Naive B cell (primary cell): ENCODE data around the gene ACSL1. TPM values are rescaled to one million over a fixed set of nuclear protein-coding genes. Genes with fewer than 3 reads are reported as not detected.
A peak's percentile ranks its signal among the peaks of the same experiment; 100 is the strongest.

ENCODE experiments used
- ATAC-seq, 2 donors: fragments of 150-1000 bp; cut with Tn5 transposase; 2 replicates each; pipeline ENCODE4 v1.10.0; 2021; ENCODE audit warnings: low read depth in 2 of 2, mild to moderate bottlenecking in 2 of 2, moderate library complexity in 2 of 2
- DNase-seq: peaks from one replicate; pipeline ENCODE4 v3.0.0; 2022
- H3K27ac Mint-ChIP-seq, 6 donors: one replicate each; pipeline ENCODE4 v1.8.0; 2020 to 2022; ENCODE audit warnings: mild to moderate bottlenecking in 6 of 6, mixed read lengths in 6 of 6, moderate library complexity in 5 of 6, inconsistent platforms in 2 of 6
- H3K27me3 Mint-ChIP-seq, 3 donors: one replicate each; pipeline ENCODE4 v1.8.0; 2021 to 2022; ENCODE audit warnings: mixed read lengths in 3 of 3, mild to moderate bottlenecking in 1 of 3
- H3K36me3 Mint-ChIP-seq, 2 donors: one replicate each; pipeline ENCODE4 v1.8.0; 2020 to 2022; ENCODE audit warnings: mixed read lengths in 2 of 2, inconsistent platforms in 1 of 2, mild to moderate bottlenecking in 1 of 2
- H3K4me1 Mint-ChIP-seq, 3 donors: one replicate each; pipeline ENCODE4 v1.8.0; 2020 to 2022; ENCODE audit warnings: mixed read lengths in 3 of 3, inconsistent platforms in 1 of 3, mild to moderate bottlenecking in 1 of 3, moderate library complexity in 1 of 3
- H3K4me3 Mint-ChIP-seq, 8 donors: one replicate each; pipeline ENCODE4 v1.8.0; 2020 to 2022; ENCODE audit warnings: mild to moderate bottlenecking in 8 of 8, mixed read lengths in 8 of 8, moderate library complexity in 8 of 8, inconsistent platforms in 2 of 8
- H3K9me3 Mint-ChIP-seq, 7 donors: one replicate each; pipeline ENCODE4 v1.8.0; 2020 to 2022; ENCODE audit warnings: mixed read lengths in 7 of 7, mild to moderate bottlenecking in 5 of 7, inconsistent platforms in 2 of 7, moderate library complexity in 1 of 7
- polyA plus RNA-seq, 6 donors: library from polyadenylated mRNA; unstranded; fragments of 300-500 nt; fragmentation: Illumina TruSeq; gene quantifications; one replicate each; pipeline ENCODE4 v1.2.3, GENCODE V29; 2021; ENCODE audit warnings: low read depth in 6 of 6

The ACSL1 gene
- polyA plus RNA-seq, 6 donors from 2014 or later = 5.0 to 10.1 (median 6.8) TPM

DNA sequence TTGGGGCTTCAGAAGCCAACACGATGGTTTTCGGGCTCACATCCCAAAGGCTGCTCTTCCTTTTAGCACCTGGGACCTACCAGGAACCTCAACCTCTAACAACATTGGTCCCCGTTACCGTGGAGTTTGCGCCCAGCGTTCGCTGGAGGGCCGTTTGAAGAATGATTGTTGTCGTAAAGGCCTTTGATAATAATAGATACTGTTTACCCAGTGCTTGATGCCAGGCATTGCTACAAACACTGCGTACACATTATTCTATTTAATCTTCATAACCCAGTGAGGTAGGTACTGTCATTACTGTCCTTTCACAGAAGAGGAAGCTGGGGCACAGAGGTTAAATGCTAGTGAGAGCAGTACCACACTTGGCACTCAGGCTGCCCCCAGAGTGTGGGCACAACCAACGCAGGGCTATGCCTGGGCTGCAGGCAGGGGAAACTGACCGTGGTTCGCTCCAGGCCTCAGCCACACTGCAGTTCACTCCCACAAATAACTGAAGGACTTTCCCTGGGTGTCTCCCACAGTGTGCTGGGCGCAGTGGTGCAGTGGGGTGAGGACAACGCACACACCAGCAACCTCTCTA, 1.0 kb upstream of the ACSL1 start:
- peak overlapping the region; percentile 47 to 97 (median 96) for H3K27ac Mint-ChIP-seq
- H3K9me3 Mint-ChIP-seq = peaks cover 0 to 2% (median 0%) of the 10 kb centered on the region in 7 donors
- no peaks in the 10 kb centered on the region for H3K27me3 Mint-ChIP-seq
- ATAC-seq = peak; percentile 35 to 40
- no peaks in the 10 kb centered on the region for H3K36me3 Mint-ChIP-seq
- no peak for DNase-seq
- H3K4me1 Mint-ChIP-seq = peaks cover 29 to 42% (median 31%) of the 10 kb centered on the region in 3 donors
- peak overlapping the region; percentile 86 to 95 (median 92) for H3K4me3 Mint-ChIP-seq

DNA sequence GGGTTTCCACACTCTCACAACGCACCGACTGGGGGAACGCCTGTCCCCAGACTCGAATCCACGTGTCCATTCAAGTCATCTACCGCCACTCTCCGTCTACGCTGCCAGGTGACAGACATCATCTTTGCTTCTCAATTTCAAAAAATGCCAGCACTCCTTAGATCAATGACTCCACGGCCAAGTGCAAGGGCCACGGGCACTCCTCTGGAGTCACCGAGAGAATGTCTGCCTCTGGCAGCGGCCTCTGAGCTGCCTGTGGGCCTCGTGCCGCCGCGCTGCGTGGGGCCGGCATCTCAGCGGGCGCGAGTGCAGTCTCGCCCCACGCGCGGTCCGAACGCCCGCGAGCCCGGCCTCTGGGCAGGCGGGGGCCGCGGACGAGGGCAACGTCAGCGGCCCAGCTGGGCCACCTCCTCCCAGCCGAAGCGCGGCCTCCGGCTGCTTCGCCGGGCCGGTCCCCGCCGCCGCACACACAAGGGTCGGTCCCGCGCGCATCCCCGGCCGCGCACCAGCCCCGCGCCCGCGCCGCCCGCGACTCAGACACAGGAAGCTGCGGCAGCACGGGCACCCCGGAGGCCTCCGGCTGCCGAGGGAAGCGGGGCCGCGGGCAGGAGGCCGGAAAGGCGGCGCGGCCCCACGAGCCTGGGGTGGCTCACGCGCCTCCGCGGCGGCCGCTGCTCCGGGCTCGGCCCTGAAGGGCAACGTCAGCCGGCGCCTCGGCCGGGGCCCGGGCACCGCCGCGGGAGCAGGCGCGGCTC, 450 bp downstream of the ACSL1 start:
- H3K27ac Mint-ChIP-seq = peak overlapping the region; percentile 63 to 97 (median 94)
- DNase-seq (peak; percentile 69), ATAC-seq (peak; percentile 24)
- peak overlapping the region; percentile 86 to 96 (median 90) for H3K4me3 Mint-ChIP-seq
- no peaks in the 10 kb centered on the region for H3K27me3 Mint-ChIP-seq
- H3K4me1 Mint-ChIP-seq = peaks cover 29 to 52% (median 31%) of the 10 kb centered on the region in 3 donors
- H3K36me3 Mint-ChIP-seq = no peaks in the 10 kb centered on the region
- H3K9me3 Mint-ChIP-seq = peaks cover 0 to 2% (median 0%) of the 10 kb centered on the region in 7 donors

DNA sequence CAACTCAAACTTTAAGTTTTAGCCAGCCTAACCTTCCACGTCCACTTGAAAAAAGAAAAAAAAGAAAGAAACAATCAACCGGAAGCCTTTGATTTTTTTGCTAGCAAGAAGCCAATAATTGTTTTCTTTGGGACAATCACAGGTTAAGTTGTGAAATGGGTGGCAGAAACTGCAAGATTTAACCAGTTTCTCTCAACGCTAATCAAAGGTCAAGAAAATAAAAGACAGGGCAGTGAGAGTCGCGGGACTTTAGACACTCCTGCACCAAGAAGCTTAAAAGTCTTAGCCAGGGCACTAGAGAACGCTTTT, 1.0 kb downstream of the ACSL1 start:
- peak overlapping the region; percentile 86 to 96 (median 90) for H3K4me3 Mint-ChIP-seq
- DNase-seq (no peak), ATAC-seq (no peak)
- H3K9me3 Mint-ChIP-seq = peaks cover 0 to 2% (median 0%) of the 10 kb centered on the region in 7 donors
- no peaks in the 10 kb centered on the region for H3K36me3 Mint-ChIP-seq
- H3K4me1 Mint-ChIP-seq = peaks cover 29 to 55% (median 31%) of the 10 kb centered on the region in 3 donors
- H3K27me3 Mint-ChIP-seq = no peaks in the 10 kb centered on the region
- H3K27ac Mint-ChIP-seq = peak overlapping the region; percentile 86 to 97 (median 91)

DNA sequence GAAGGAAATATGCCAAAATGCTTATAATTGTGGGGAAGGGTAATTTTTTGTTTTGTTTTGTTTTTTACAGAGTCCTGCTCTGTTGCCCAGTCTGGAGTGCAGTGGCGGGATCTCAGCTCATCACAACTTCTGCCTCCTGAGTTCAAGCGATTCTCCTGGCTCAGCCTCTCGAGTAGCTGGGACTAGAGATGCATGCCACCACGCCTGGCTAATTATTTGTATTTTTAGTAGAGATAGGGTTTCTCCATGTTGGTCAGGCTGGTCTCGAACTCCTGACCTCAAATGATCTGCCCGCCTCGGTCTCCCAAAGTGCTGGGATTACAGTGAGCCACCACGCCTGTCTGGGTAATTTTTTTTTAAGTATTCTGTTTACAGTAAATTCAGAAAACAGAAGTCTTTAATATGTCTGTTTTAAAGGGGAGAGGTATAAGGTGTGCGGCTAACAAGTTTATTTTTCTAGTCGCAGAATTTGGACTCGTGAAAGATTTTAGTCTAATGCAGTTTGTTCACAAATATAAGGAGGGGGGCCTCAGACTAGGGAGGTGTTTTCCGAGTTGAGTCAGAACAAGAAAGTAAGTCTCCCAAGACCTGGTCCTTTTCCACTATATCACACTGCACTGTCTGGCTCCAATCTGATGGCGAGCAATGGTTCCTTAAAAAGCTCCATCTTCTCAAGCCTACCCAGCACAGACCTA, 1.5 kb downstream of the ACSL1 start:
- Mint-ChIP-seq H3K9me3 (peaks cover 0 to 2% (median 0%) of the 10 kb centered on the region in 7 donors), H3K27me3 (no peaks in the 10 kb centered on the region), H3K4me3 (peak overlapping the region; percentile 86 to 96 (median 90)), H3K27ac (peak overlapping the region; percentile 31 to 97 (median 90)), H3K4me1 (peaks cover 29 to 56% (median 31%) of the 10 kb centered on the region in 3 donors), H3K36me3 (no peaks in the 10 kb centered on the region)
- ATAC-seq (no peak), DNase-seq (no peak)

DNA sequence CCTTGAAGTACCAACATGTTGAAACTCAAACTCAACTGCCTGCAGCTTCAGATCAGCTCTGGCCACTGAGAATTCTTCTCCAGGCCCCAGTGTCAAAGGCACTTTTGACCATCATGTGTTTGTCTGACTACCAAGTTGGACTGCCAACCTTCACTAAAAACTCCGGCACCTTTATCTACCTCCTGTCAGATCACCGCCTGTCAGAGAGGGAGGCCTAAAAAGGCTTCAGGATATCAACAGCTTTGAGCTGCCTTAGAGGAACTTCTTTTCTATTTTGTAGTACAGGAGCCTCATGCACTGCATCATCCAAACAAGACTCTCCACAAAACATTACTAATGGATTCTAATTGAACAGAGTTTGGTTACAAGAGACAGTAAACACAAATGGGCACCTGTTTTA, 2.8 kb downstream of the ACSL1 start:
- Mint-ChIP-seq H3K4me3 (peak overlapping the region in 1 of 8 donors; percentile 86), H3K27me3 (no peaks in the 10 kb centered on the region), H3K27ac (peak overlapping the region in 2 of 6 donors; percentile 20 to 24), H3K4me1 (peaks cover 33 to 67% (median 39%) of the 10 kb centered on the region in 3 donors), H3K36me3 (no peaks in the 10 kb centered on the region), H3K9me3 (peaks cover 0 to 2% (median 0%) of the 10 kb centered on the region in 7 donors)
- DNase-seq (no peak), ATAC-seq (no peak)

DNA sequence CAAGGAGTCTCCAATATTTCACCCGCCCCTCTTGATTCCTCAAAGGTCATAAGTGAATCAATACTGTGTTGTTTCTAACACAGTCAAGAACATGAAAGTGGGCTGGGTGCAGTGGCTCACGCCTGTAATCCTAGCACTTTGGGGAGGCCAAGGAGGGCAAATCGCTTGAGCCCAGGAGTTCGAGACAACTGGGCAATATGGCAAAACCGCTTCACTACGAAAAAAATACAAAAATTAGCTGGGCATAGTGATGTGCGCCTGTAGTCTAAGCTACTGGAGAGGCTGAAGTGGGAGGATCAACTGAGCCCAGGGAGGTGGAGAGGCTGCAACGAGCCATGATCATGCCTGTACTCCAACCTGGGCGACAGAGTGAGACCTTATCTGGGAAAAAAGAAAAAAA, 3.4 kb downstream of the ACSL1 start:
- DNase-seq = no peak
- peaks cover 0 to 2% (median 0%) of the 10 kb centered on the region in 7 donors for H3K9me3 Mint-ChIP-seq
- peak overlapping the region in 2 of 8 donors; percentile 33 to 40 for H3K4me3 Mint-ChIP-seq
- no peaks in the 10 kb centered on the region for H3K36me3 Mint-ChIP-seq
- ATAC-seq = no peak
- no peak overlapping the region for H3K27ac Mint-ChIP-seq
- peaks cover 34 to 70% (median 43%) of the 10 kb centered on the region in 3 donors for H3K4me1 Mint-ChIP-seq
- no peaks in the 10 kb centered on the region for H3K27me3 Mint-ChIP-seq

DNA sequence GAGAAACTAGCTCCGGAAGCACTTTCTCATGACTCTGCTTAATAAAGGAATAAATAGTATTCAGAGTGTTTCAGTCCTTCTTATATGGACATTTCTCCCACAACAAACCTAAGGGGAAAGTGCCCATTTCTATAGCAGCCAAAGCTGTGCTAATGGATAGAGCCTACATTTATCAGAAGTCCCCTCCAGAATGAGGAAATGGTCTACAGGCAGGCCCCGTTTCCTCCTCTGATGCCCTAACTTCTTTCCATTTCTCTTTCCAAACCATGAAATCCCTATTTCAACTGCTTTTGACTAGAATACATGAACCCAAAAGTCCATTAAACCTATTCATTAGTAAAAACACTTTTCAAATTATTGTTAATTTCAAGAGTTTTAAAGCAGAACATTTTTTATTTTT, 4.5 kb downstream of the ACSL1 start:
- peak overlapping the region in 1 of 8 donors; percentile 33 for H3K4me3 Mint-ChIP-seq
- peaks cover 31 to 71% (median 41%) of the 10 kb centered on the region in 3 donors for H3K4me1 Mint-ChIP-seq
- H3K9me3 Mint-ChIP-seq = peaks cover 0 to 2% (median 0%) of the 10 kb centered on the region in 7 donors
- H3K27ac Mint-ChIP-seq = no peak overlapping the region
- no peaks in the 10 kb centered on the region for H3K27me3 Mint-ChIP-seq
- ATAC-seq (no peak), DNase-seq (no peak)
- no peaks in the 10 kb centered on the region for H3K36me3 Mint-ChIP-seq

DNA sequence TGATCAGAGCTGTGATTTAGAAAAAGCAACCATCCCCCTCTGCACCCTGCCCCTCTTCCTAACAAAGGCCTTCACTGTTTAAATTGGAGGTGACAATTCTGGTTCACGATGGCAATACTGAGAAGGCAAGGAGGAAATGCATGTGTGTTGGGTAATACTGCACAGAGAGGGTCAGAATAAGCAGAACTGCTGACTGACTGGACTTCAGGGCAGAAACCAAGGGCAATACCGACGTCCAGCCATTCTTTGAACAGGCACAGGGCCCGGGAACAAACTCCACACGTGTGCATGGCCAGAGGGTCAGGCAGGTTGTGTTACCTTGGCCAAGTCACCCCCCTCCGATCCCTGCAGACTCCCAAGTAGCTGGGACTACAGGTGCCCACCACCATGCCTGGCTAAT, 6.0 kb downstream of the ACSL1 start:
- no peak for DNase-seq
- Mint-ChIP-seq H3K4me1 (peaks cover 38 to 82% (median 50%) of the 10 kb centered on the region in 3 donors), H3K27ac (peak overlapping the region in 1 of 6 donors; percentile 52), H3K27me3 (no peaks in the 10 kb centered on the region), H3K36me3 (no peaks in the 10 kb centered on the region), H3K4me3 (no peak overlapping the region), H3K9me3 (peaks cover 0 to 2% (median 0%) of the 10 kb centered on the region in 7 donors)
- ATAC-seq = no peak

DNA sequence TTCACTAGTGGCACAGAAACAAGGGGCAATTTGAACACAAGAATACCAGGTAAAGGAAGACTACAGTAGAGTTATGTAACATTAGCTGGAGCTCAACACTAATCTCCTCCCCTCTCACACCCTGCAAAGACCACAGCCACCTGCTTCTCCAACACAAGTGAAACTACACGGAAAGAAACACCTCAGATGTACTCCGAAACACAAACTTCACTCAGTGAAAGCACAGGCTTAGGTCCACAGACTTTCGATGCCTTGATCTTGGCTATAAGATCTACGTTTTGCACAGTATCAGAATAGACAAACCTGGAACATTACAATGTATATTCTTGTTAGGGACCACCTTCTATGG, 7.6 kb downstream of the ACSL1 start:
- H3K27ac Mint-ChIP-seq = peak overlapping the region in 2 of 6 donors; percentile 39 to 73
- ATAC-seq (peak in 1 of 2 donors; percentile 23), DNase-seq (no peak)
- H3K36me3 Mint-ChIP-seq = no peaks in the 10 kb centered on the region
- peaks cover 0 to 2% (median 0%) of the 10 kb centered on the region in 7 donors for H3K9me3 Mint-ChIP-seq
- H3K4me1 Mint-ChIP-seq = peaks cover 36 to 83% (median 43%) of the 10 kb centered on the region in 3 donors
- no peak overlapping the region for H3K4me3 Mint-ChIP-seq
- no peaks in the 10 kb centered on the region for H3K27me3 Mint-ChIP-seq

DNA sequence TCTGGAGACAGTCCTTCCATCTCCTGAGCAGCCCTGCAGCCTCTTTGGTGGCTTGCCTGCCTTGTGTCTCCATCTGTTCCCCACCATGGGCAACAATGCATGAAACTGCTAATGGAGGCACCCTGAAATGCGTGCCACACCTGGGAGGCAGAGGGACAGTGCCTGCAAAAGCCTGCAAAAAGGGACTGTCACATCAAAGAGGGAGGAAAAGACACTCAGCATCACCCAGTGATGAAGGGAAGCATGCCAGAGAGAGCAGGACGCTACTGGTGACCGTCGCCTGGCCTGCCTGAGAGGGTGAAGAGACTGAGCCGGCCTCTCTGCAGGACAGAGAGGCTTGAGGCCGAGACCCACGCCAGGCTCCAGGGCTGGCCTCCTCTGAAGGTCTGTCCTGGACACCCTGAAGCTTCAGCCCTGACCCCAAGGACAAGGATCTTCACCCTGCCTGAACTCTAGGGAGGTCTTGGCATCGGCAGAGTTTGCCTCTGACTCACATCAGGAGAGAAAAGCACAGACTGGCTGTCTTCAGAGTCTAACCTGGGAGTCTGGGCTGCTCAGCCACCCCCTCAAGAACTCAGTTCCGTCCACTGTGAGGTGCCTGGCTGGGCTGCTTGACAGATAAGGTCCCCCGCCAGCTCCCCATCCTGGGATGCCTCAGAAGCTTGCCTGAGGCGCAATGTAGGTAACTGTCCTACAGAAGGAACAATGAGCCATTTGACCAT, 8.1 kb downstream of the ACSL1 start:
- Mint-ChIP-seq H3K4me3 (peak overlapping the region in 2 of 8 donors; percentile 15 to 16), H3K27ac (peak overlapping the region in 4 of 6 donors; percentile 37 to 86 (median 60))

DNA sequence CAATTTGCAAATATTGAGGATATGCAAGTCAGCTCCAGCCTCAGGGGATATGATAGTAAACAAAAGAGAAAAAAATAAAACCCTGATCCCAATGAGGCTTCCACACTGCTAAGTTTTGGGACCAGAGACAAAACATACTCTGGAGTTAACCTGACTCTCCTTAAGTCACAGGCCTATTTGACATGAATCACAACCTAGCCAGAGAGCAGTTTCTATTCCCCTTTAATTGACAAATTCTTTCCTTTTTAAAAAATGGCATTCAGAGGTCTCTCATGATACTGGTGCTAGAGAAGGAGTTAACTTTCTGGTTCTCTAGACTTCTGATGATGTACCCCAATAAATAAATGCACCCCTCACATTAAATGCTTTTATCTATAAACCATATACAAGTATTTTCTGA, 8.8 kb downstream of the ACSL1 start:
- ATAC-seq = peak; percentile 39 to 52
- DNase-seq = no peak
- Mint-ChIP-seq H3K27ac (peak overlapping the region in 4 of 6 donors; percentile 24 to 63 (median 38)), H3K4me1 (peaks cover 43 to 85% (median 43%) of the 10 kb centered on the region in 3 donors), H3K36me3 (no peaks in the 10 kb centered on the region), H3K4me3 (peak overlapping the region in 2 of 8 donors; percentile 6 to 15), H3K9me3 (no peaks in the 10 kb centered on the region), H3K27me3 (no peaks in the 10 kb centered on the region)

More for the DNA sequence above, 8.1 kb downstream of the ACSL1 start:
- no peaks in the 10 kb centered on the region for H3K27me3 Mint-ChIP-seq
- DNase-seq (no peak), ATAC-seq (no peak)
- H3K36me3 Mint-ChIP-seq = no peaks in the 10 kb centered on the region
- peaks cover 40 to 83% (median 43%) of the 10 kb centered on the region in 3 donors for H3K4me1 Mint-ChIP-seq
- H3K9me3 Mint-ChIP-seq = no peaks in the 10 kb centered on the region

DNA sequence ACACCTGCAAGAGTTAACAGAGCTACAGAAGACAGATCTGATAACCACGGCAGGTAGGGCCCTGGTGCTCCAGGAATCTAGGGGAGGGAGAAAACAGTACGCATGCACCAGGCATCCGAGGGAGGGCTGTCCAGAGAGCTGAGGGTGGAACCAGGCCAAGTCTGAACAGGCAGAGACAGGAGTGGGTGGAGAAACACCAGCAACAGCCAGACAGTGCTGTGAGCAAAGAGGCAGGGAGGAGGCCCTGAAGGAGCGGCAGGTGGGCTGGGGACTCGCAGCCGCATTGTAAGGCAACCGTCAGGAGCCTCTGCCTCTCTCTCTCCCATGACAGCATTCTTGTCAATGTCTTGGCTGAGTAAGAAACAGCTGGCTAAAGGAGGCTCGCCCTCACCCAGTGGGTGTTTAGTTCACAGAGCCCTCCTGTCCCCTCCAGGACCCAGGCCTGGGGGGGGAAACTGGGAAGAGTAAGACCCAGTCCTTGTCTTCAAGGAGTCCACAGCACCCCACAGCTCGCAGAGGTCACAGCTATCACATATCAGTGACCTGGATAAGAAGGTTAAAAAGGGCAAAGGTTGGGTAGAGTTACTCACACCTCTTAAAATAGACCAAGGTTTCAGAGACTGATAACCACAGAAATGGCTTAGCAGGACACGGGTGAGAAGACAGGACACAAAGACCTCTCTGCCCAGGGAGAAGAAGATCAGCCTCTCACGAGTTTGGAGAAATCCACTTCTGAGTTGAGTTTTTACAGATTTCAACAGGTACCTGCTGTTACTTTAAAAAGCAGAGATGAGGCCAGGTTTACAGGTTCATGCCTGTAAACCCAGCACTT, 10.5 kb downstream of the ACSL1 start:
- Mint-ChIP-seq H3K4me1 (peaks cover 43 to 81% (median 48%) of the 10 kb centered on the region in 3 donors), H3K36me3 (no peaks in the 10 kb centered on the region), H3K27ac (peak overlapping the region; percentile 50 to 93 (median 88)), H3K4me3 (peak overlapping the region in 7 of 8 donors; percentile 20 to 82 (median 56)), H3K9me3 (no peaks in the 10 kb centered on the region), H3K27me3 (no peaks in the 10 kb centered on the region)
- ATAC-seq (peak; percentile 59), DNase-seq (no peak)
